IMR-90 (cell line): ENCODE measurements around the gene ZDHHC16. TPM values are rescaled to one million over a fixed set of nuclear protein-coding genes. Genes with fewer than 3 reads are reported as not detected.

Experiments used
- ATAC-seq: fragments of 200-7000 bp; cut with Tn5 transposase; 2 replicates; pipeline ENCODE4 v1.9.1; 2020; ENCODE audit warnings: low read depth, mild to moderate bottlenecking, moderate library complexity
- BruUV-seq: library from RNA; stranded (reverse); fragments of 400-500 nt; replicated peaks from 2 replicates; lab custom pipeline; 2021; lab: Mats Ljungman, UMichigan
- CTCF ChIA-PET: fragments of 300-600 bp; formaldehyde crosslinking; extraction: SDS; loops from one replicate; lab custom pipeline; 2021; ENCODE audit warnings: antibody characterized with exemption; lab: Yijun Ruan, JAX
- POLR2A ChIA-PET: fragments of 300-600 bp; sonication (Branson Sonifier 250); formaldehyde crosslinking; loops from one replicate; lab custom pipeline; 2022; ENCODE audit warnings: antibody characterized with exemption; ENCODE audit not compliant: unreplicated experiment; lab: Charles Lee
- DNase-seq: peaks from one replicate; pipeline ENCODE4 v3.0.0; 2013
- H2AFZ ChIP-seq: replicated peaks from 2 replicates; pipeline ENCODE3; 2013; ENCODE audit warnings: low read length, mild to moderate bottlenecking; ENCODE audit not compliant: poor library complexity
- H2AK5ac ChIP-seq: 2 replicates; pipeline ENCODE4 v1.6.1; 2013; ENCODE audit warnings: low read depth, low read length, inconsistent platforms
- H2AK9ac ChIP-seq: replicated peaks from 2 replicates; pipeline ENCODE3; 2013; ENCODE audit warnings: mild to moderate bottlenecking, low read depth, low read length, moderate library complexity; ENCODE audit not compliant: poor library complexity
- H2BK120ac ChIP-seq: 2 replicates; pipeline ENCODE4 v1.6.1; 2013; ENCODE audit warnings: low read depth, low read length, inconsistent platforms
- H2BK15ac ChIP-seq: 3 replicates; pipeline ENCODE4 v1.6.1; 2013; ENCODE audit warnings: low read depth, low read length, inconsistent platforms
- H2BK20ac ChIP-seq: 2 replicates; pipeline ENCODE4 v1.6.1; 2013; ENCODE audit warnings: low read depth, mild to moderate bottlenecking, inconsistent platforms, low read length, moderate library complexity
- H2BK5ac ChIP-seq: 2 replicates; pipeline ENCODE4 v1.6.1; 2013; ENCODE audit warnings: mild to moderate bottlenecking, low read depth, low read length, inconsistent platforms; ENCODE audit not compliant: poor library complexity, severe bottlenecking
- H3K14ac ChIP-seq: replicated peaks from 2 replicates; pipeline ENCODE4 v1.6.1; 2013; ENCODE audit warnings: low read depth, low read length, inconsistent platforms
- H3K18ac ChIP-seq: 2 replicates; pipeline ENCODE4 v1.6.1; 2013; ENCODE audit warnings: low read depth, low read length, control low read depth
- H3K23ac ChIP-seq: 2 replicates; pipeline ENCODE4 v1.6.1; 2013; ENCODE audit warnings: low read depth, low read length, inconsistent platforms
- H3K27ac ChIP-seq: 2 replicates; pipeline ENCODE4 v1.5.1; 2013; ENCODE audit warnings: mild to moderate bottlenecking, control low read depth, low read length; ENCODE audit not compliant: insufficient read depth
- H3K27me3 ChIP-seq: 2 replicates; pipeline ENCODE4 v1.6.1; 2013; ENCODE audit warnings: low read length; ENCODE audit not compliant: control insufficient read depth, insufficient read depth
- H3K36me3 ChIP-seq: 2 replicates; pipeline ENCODE4 v1.6.1; 2013; ENCODE audit warnings: low read length, mixed read lengths; ENCODE audit not compliant: control insufficient read depth, insufficient read depth
- H3K4ac ChIP-seq: 2 replicates; pipeline ENCODE4 v1.6.1; 2013; ENCODE audit warnings: low read depth, low read length, inconsistent platforms
- H3K4me1 ChIP-seq: 2 replicates; pipeline ENCODE4 v1.6.1; 2013; ENCODE audit warnings: low read length, mixed read lengths; ENCODE audit not compliant: control insufficient read depth, insufficient read depth
- H3K4me2 ChIP-seq: 2 replicates; pipeline ENCODE4 v1.6.1; 2013; ENCODE audit warnings: low read depth, mild to moderate bottlenecking, control low read depth, low read length, moderate library complexity
- H3K4me3 ChIP-seq: 2 replicates; pipeline ENCODE4 v1.5.1; 2013; ENCODE audit warnings: low read depth, mild to moderate bottlenecking, control low read depth, low read length, moderate library complexity; ENCODE audit not compliant: insufficient read depth
- H3K56ac ChIP-seq: 2 replicates; pipeline ENCODE4 v1.6.1; 2013; ENCODE audit warnings: low read length, inconsistent platforms; ENCODE audit not compliant: insufficient read depth; ENCODE audit errors: extremely low read depth
- H3K79me1 ChIP-seq, 2 experiments: 2 replicates each; pipeline ENCODE4 v1.6.1; 2013; ENCODE audit warnings: low read length in 2 of 2, inconsistent platforms in 1 of 2, low read depth in 1 of 2
- H3K9ac ChIP-seq: 2 replicates; pipeline ENCODE4 v1.6.1; 2013; ENCODE audit warnings: low read depth, low read length, control low read depth
- H3K9me1 ChIP-seq: 2 replicates; pipeline ENCODE4 v1.6.1; 2013; ENCODE audit warnings: low read length, inconsistent platforms; ENCODE audit not compliant: insufficient read depth
- H3K9me3 ChIP-seq: 2 replicates; pipeline ENCODE4 v1.6.1; 2013; ENCODE audit warnings: low read length; ENCODE audit not compliant: control insufficient read depth, insufficient read depth
- H4K20me1 ChIP-seq: 2 replicates; pipeline ENCODE4 v1.6.1; 2013; ENCODE audit warnings: low read length, inconsistent platforms; ENCODE audit not compliant: insufficient read depth
- H4K5ac ChIP-seq: 2 replicates; pipeline ENCODE4 v1.6.1; 2013; ENCODE audit warnings: mild to moderate bottlenecking, low read depth, low read length, control low read depth
- H4K8ac ChIP-seq, 2 experiments: 2 replicates each; pipeline ENCODE4 v1.6.1; 2013; ENCODE audit warnings: low read depth in 2 of 2, low read length in 2 of 2, control low read depth in 1 of 2, inconsistent platforms in 1 of 2
- H4K91ac ChIP-seq: 2 replicates; pipeline ENCODE4 v1.6.1; 2013; ENCODE audit warnings: low read depth, low read length, inconsistent platforms; ENCODE audit not compliant: insufficient read depth
- BHLHE40 ChIP-seq: fragments of 150-350 bp; IDR thresholded peaks from 2 replicates; pipeline ENCODE4 v1.6.1; 2016; ENCODE audit warnings: mild to moderate bottlenecking, low read depth, low read length
- CEBPB ChIP-seq: IDR thresholded peaks from 2 replicates; pipeline ENCODE4 v1.6.1; 2012; ENCODE audit warnings: low read depth, low read length, improper control_type of control experiment
- CHD1 ChIP-seq: IDR thresholded peaks from 2 replicates; pipeline ENCODE4 v1.6.1; 2012; ENCODE audit warnings: low read depth, low read length, improper control_type of control experiment
- CTCF ChIP-seq: conservative IDR thresholded peaks from 2 replicates; pipeline ENCODE4 v1.5.1; 2012; ENCODE audit warnings: mild to moderate bottlenecking, low read depth, low read length, improper control_type of control experiment
- ELK1 ChIP-seq: fragments of 150-350 bp; IDR thresholded peaks from 2 replicates; pipeline ENCODE4 v1.6.1; 2016; ENCODE audit warnings: low read depth, mild to moderate bottlenecking, low read length, moderate library complexity, borderline replicate concordance
- FOS ChIP-seq: fragments of 150-350 bp; IDR thresholded peaks from 2 replicates; pipeline ENCODE4 v1.6.1; 2016; ENCODE audit warnings: low read depth, low read length
- MAFK ChIP-seq: IDR thresholded peaks from 2 replicates; pipeline ENCODE4 v1.6.1; 2012; ENCODE audit warnings: low read depth, low read length, improper control_type of control experiment
- MAZ ChIP-seq: IDR thresholded peaks from 2 replicates; pipeline ENCODE4 v1.6.1; 2012; ENCODE audit warnings: low read depth, mild to moderate bottlenecking, low read length, improper control_type of control experiment, moderate library complexity, borderline replicate concordance
- MXI1 ChIP-seq: IDR thresholded peaks from 2 replicates; pipeline ENCODE4 v1.6.1; 2012; ENCODE audit warnings: low read depth, mild to moderate bottlenecking, low read length, moderate library complexity, borderline replicate concordance
- NFE2L2 ChIP-seq: fragments of 150-350 bp; IDR thresholded peaks from 2 replicates; pipeline ENCODE4 v1.6.1; 2016; ENCODE audit warnings: low read depth, mild to moderate bottlenecking, low read length
- POLR2A ChIP-seq: IDR thresholded peaks from 2 replicates; pipeline ENCODE4 v1.6.1; 2012; ENCODE audit warnings: mild to moderate bottlenecking, low read depth, low read length
- SMC3 ChIP-seq: fragments of 150-350 bp; IDR thresholded peaks from 2 replicates; pipeline ENCODE4 v1.6.1; 2016; ENCODE audit warnings: low read depth, mild to moderate bottlenecking, antibody characterized with exemption, low read length, moderate library complexity
- USF2 ChIP-seq: fragments of 150-350 bp; IDR thresholded peaks from 2 replicates; pipeline ENCODE4 v1.6.1; 2017; ENCODE audit warnings: mild to moderate bottlenecking, antibody characterized with exemption, low read length, low read depth
- WGBS, 2 experiments: methylation state at CpG; one replicate each; pipeline versions ENCODE4 v1.1.5 to v1.1.7; 2013; ENCODE audit warnings: missing lambda C conversion rate in 2 of 2; ENCODE audit not compliant: insufficient read length in 1 of 2; ENCODE audit errors: extremely low coverage in 2 of 2; 5-methylcytosine and 5-hydroxymethylcytosine counted together
- dilution Hi-C: fragments of 300-500 bp; cut with HindIII; formaldehyde crosslinking; loops from one replicate; pipeline ENCODE4 v1.14.3; 2018; ENCODE audit warnings: low sequenced_read_pairs; ENCODE audit not compliant: unreplicated experiment
- in situ Hi-C: fragments of 300-500 bp; cut with MboI; formaldehyde crosslinking; loops from 3 replicates; pipeline ENCODE4 v1.14.3; 2019; ENCODE audit warnings: low sequenced_read_pairs, inconsistent platforms, mixed read lengths
- intact Hi-C: fragments of 100-400 bp; cut with micrococcal nuclease; formaldehyde crosslinking; loops from 2 replicates; pipeline ENCODE4 v1.10.0; 2022
- polyA plus RNA-seq, 3 experiments: library from polyadenylated mRNA; depleted of rRNA; stranded (reverse); fragments of >200 nt; gene quantifications; 2 replicates each; pipeline ENCODE4 v1.2.3, GENCODE V29; 2012; ENCODE audit warnings: low replicate concordance in 1 of 3
- total RNA-seq: library from RNA; depleted of rRNA; stranded (reverse); fragments of >200 nt; gene quantifications from 2 replicates; pipeline ENCODE4 v1.2.3, GENCODE V29; 2012

The ZDHHC16 gene
- total and polyA plus RNA-seq, 2 of the 4 experiments (the other 2 are of a cell fraction): 54.7 to 64.0 TPM

GRCh38 chr10:97400665-97401454 is 45.1 kb upstream of the ZDHHC16 start, which contains the start of gene RRP12:
Gene RRP12 (minus strand): TSS chr10:97401340. CDS start chr10:97401231, 109 bp downstream.
- TSS peak; percentile 85 for BruUV-seq
- peak within 1 kb of the TSS; percentile 83 for H3K4ac ChIP-seq
- H4K5ac ChIP-seq: peak within 1 kb of the TSS; percentile 35
- in situ Hi-C loops: no loop called here
- peak within 1 kb of the TSS; percentile 16; the same call in 1 of the 2 replicates for H3K56ac ChIP-seq
- DNase-seq (peak; percentile 98), ATAC-seq (peak; percentile 89)
- no peaks in the 10 kb centered on the region for H3K9me1 ChIP-seq
- dilution Hi-C loops: no loop called here
- peak within 1 kb of the TSS; percentile 14 for H3K27ac ChIP-seq
- no peak within 1 kb of the TSS; the same call in 1 of the 2 replicates for H2BK120ac ChIP-seq
- WGBS, 2 experiments: 1% methylated on average over 16 of the region's 39 CpGs; no CpG with 5 or more reads in 1 of the 2 experiments
- no peak within 1 kb of the TSS for H3K14ac ChIP-seq
- no peak within 1 kb of the TSS for H3K18ac ChIP-seq
- H3K9me3 ChIP-seq: no peaks in the 10 kb centered on the region
- CTCF ChIA-PET: interaction anchor here (0.6 kb wide), 1 partner anchor 173 kb away, joined by 3 read pairs; no protein-coding TSS in a partner anchor
- intact Hi-C loops: no loop called here
- H4K91ac ChIP-seq: 0 out of 2 replicates have a peak within 1 kb of the TSS, but pooled peaks have one; percentile 10
- H2AK5ac ChIP-seq: 0 out of 2 replicates have a peak within 1 kb of the TSS, but pooled peaks have one; percentile 59
- peak within 1 kb of the TSS; percentile 58 for H3K4me3 ChIP-seq
- H3K23ac ChIP-seq: peak within 1 kb of the TSS; percentile 69; the same call in 1 of the 2 replicates
- peaks cover 0 to 15% of the 10 kb centered on the region in 2 experiments; a peak in 3 of 4 replicates for H3K79me1 ChIP-seq
- no peaks in the 10 kb centered on the region for H4K20me1 ChIP-seq
- H2BK20ac ChIP-seq: no peak within 1 kb of the TSS
- H3K4me2 ChIP-seq: peak within 1 kb of the TSS; percentile 87
- no peaks in the 10 kb centered on the region for H3K27me3 ChIP-seq
- H2BK5ac ChIP-seq: no peak within 1 kb of the TSS
- H2AK9ac ChIP-seq: peak within 1 kb of the TSS; percentile 80
- peaks cover 3% of the 10 kb centered on the region; the same call in 1 of the 2 replicates for H3K4me1 ChIP-seq
- peak within 1 kb of the TSS; percentile 97 for H2AFZ ChIP-seq
- POLR2A ChIA-PET: interaction anchor here (0.6 to 1.4 kb wide), 4 partner anchors 10 to 1874 kb away, joined by 3 to 16 read pairs (median 5); partner anchors contain the start of gene ANKRD2
- H3K9ac ChIP-seq: peak within 1 kb of the TSS; percentile 45
- peak within 1 kb of the TSS; percentile 55 to 97 for H4K8ac ChIP-seq
- no peak within 1 kb of the TSS for H2BK15ac ChIP-seq
- H3K36me3 ChIP-seq: peaks cover 5% of the 10 kb centered on the region
- TF ChIP-seq NFE2L2 (no peak), CTCF (peak; percentile 16; the same call in 1 of the 2 replicates), ELK1 (no peak), MAFK (no peak), MXI1 (peak; percentile 100), BHLHE40 (no peak), MAZ (peak; percentile 31; the same call in 1 of the 2 replicates), CHD1 (no peak), SMC3 (no peak), CEBPB (no peak), FOS (no peak), USF2 (peak; percentile 84), POLR2A (peak; percentile 98)
